Endothelial cell (in vitro differentiated cells): ENCODE measurements around the gene TTC38. TPM values are rescaled to one million over a fixed set of nuclear protein-coding genes. Genes with fewer than 3 reads are reported as not detected.
"Not testable (repeated sequence)": the region's sequence is repeated elsewhere in the genome, so short reads cannot be mapped to it uniquely, and the experiment has no call there.

ENCODE experiments used
- DNase-seq: peaks from one replicate; pipeline ENCODE4 v3.0.0; 2021; ENCODE audit warnings: low spot score
- H3K27ac Mint-ChIP-seq: one replicate; pipeline ENCODE4 v1.8.0; 2021; ENCODE audit warnings: mixed read lengths, inconsistent platforms; ENCODE audit not compliant: unreplicated experiment
- H3K27me3 Mint-ChIP-seq: one replicate; pipeline ENCODE4 v1.8.0; 2021; ENCODE audit warnings: mild to moderate bottlenecking, moderate library complexity, mixed read lengths, inconsistent platforms; ENCODE audit not compliant: unreplicated experiment
- H3K36me3 Mint-ChIP-seq: one replicate; pipeline ENCODE4 v1.8.0; 2021; ENCODE audit warnings: mild to moderate bottlenecking, low read depth, mixed read lengths, inconsistent platforms; ENCODE audit not compliant: unreplicated experiment
- H3K4me1 Mint-ChIP-seq: one replicate; pipeline ENCODE4 v1.8.0; 2021; ENCODE audit warnings: mild to moderate bottlenecking, mixed read lengths, inconsistent platforms; ENCODE audit not compliant: unreplicated experiment
- H3K4me3 Mint-ChIP-seq: one replicate; pipeline ENCODE4 v1.8.0; 2021; ENCODE audit warnings: mild to moderate bottlenecking, mixed read lengths, inconsistent platforms; ENCODE audit not compliant: unreplicated experiment
- H3K9me3 Mint-ChIP-seq: one replicate; pipeline ENCODE4 v1.8.0; 2021; ENCODE audit warnings: mixed read lengths, inconsistent platforms; ENCODE audit not compliant: unreplicated experiment
- CTCF ChIP-seq: fragments of 200-600 bp; sonication (generic); IDR thresholded peaks from one replicate; pipeline ENCODE4 v1.5.0; 2021; ENCODE audit warnings: antibody characterized with exemption; ENCODE audit not compliant: unreplicated experiment
- total RNA-seq: library from RNA; stranded (reverse); fragmentation: NEBNext Ultra II Directional; extraction: Animal tissue kit (Norgen Biotek cat#: 25700); gene quantifications from one replicate; pipeline ENCODE4 v1.2.1, GENCODE V29; 2021; ENCODE audit not compliant: unreplicated experiment

Gene TTC38
- total RNA-seq, 1 donor from 2014 or later = 24.6 TPM

- Mint-ChIP-seq H3K9me3 (no peaks in the 10 kb centered on the region), H3K4me1 (no peaks in the 10 kb centered on the region), H3K27ac (no peak overlapping the region), H3K4me3 (no peak overlapping the region), H3K27me3 (peaks cover 2% of the 10 kb centered on the region), H3K36me3 (no peaks in the 10 kb centered on the region)
- TF ChIP-seq CTCF = no peak
- DNase-seq = no peak
These were observed 41.8 kb downstream of the TTC38 start for GRCh38 chr22:46309526-46310085.

- no peaks in the 10 kb centered on the region for H3K4me1 Mint-ChIP-seq
These were observed 44.2 kb downstream of the TTC38 start for GRCh38 chr22:46312056-46312455.

GRCh38 chr22:46312848-46313247 is 45.0 kb downstream of the TTC38 start:
- not testable (repeated sequence) for H3K36me3 Mint-ChIP-seq, H3K9me3 Mint-ChIP-seq, H3K4me1 Mint-ChIP-seq, H3K27ac Mint-ChIP-seq, H3K4me3 Mint-ChIP-seq, DNase-seq, H3K27me3 Mint-ChIP-seq

More at GRCh38 chr22:46312056-46312455, 44.2 kb downstream of the TTC38 start:
- H3K27me3 Mint-ChIP-seq = peaks cover 2% of the 10 kb centered on the region
- no peak for DNase-seq
- H3K4me3 Mint-ChIP-seq = no peak overlapping the region
- no peaks in the 10 kb centered on the region for H3K9me3 Mint-ChIP-seq
- no peak overlapping the region for H3K27ac Mint-ChIP-seq
- TF ChIP-seq CTCF = no peak
- H3K36me3 Mint-ChIP-seq = no peaks in the 10 kb centered on the region

GRCh38 chr22:46315976-46316375 is 48.2 kb downstream of the TTC38 start:
- Mint-ChIP-seq H3K36me3 (peaks cover 6% of the 10 kb centered on the region), H3K9me3 (no peaks in the 10 kb centered on the region), H3K4me3 (no peak overlapping the region), H3K27me3 (peaks cover 4% of the 10 kb centered on the region), H3K4me1 (no peaks in the 10 kb centered on the region), H3K27ac (no peak overlapping the region)
- TF ChIP-seq CTCF = no peak
- no peak for DNase-seq

GRCh38 chr22:46317646-46318045 is 49.8 kb downstream of the TTC38 start:
- no peaks in the 10 kb centered on the region for H3K4me1 Mint-ChIP-seq
- H3K4me3 Mint-ChIP-seq = no peak overlapping the region
- DNase-seq = no peak
- H3K9me3 Mint-ChIP-seq = no peaks in the 10 kb centered on the region
- peaks cover 6% of the 10 kb centered on the region for H3K36me3 Mint-ChIP-seq
- H3K27me3 Mint-ChIP-seq = peaks cover 9% of the 10 kb centered on the region
- H3K27ac Mint-ChIP-seq = no peak overlapping the region
- TF ChIP-seq CTCF = no peak
